ENCODE results near the gene IRX6.

Gene IRX6

DNA sequence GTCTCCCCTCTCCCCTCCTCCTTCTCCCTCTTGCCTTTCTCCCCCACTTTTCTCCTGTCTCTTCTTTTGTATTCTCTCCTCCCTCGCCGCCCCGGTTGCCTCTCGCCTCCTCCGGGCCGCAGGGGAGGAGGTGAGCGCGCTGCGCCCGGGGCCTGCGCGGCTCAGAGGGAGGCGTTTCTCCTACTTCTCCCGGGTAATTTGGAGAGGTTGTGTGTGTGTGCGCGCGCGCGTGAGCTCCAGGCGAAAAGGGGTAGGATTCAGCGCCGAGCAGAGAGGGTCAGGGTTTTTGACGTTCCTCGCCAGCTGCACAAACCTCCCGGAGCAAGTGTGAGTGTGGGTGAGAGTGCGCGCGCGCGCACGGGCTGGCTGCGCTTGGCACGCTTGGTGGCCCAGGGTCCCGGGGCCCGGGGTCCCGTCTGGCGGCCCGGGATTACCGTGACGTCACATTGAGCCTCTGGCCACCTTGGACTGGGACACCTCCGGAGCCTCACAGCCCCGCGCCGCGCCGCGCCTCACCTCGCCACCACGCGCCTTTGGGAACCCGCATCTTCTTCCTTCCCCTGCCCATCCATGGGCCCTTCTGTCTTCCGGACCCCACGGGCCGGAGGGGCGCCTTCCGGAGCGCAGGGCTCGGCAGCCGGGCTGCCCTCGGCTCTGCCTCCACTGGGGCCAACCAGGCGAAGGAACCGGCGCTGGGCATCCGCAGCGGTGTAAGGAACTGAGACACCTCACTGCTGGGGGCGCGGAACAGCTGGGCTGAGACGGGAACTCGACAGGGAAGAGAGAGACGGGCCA lies 479 bp downstream of the IRX6 start:
- peak; percentile 6 for DNase-seq

GRCh38 chr16:55325080-55325447 lies 1.1 kb downstream of the IRX6 start:
- DNase-seq: no peak

GRCh38 chr16:55325458-55326109 lies 1.6 kb downstream of the IRX6 start:
- no peak for DNase-seq

- DNase-seq: no peak
Observed at GRCh38 chr16:55326261-55327092, 2.5 kb downstream of the IRX6 start.

GRCh38 chr16:55328611-55329569 lies 4.9 kb downstream of the IRX6 start:
- no peak for DNase-seq

GRCh38 chr16:55329791-55330428 lies 5.9 kb downstream of the IRX6 start:
- no peak for DNase-seq

GRCh38 chr16:55330781-55331647 lies 7.0 kb downstream of the IRX6 start:
- no peak for DNase-seq

- no peak for DNase-seq
Observed at GRCh38 chr16:55331648-55332185, 7.7 kb downstream of the IRX6 start.

GRCh38 chr16:55333684-55334083 lies 9.7 kb downstream of the IRX6 start:
- DNase-seq: no peak

DNA sequence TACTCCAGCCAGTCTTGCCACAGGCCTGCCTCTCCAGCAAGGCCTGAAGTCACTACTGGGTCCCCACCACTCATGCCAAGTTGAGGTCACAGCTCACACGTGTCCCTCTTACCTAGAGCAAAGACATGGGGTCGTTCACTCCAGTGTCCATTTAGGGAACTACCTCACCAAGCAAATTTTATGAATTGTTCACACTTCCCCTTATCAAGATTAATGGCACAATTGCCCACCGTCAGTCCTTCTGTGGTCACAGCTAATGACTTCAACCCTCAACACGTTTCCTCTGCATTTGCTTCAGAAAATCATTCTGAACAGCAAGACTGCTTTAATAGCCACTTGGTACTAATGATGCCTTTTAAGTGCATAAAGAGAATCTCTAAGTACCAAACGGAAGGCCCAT lies 14.6 kb downstream of the IRX6 start:
- no peak for DNase-seq

DNA sequence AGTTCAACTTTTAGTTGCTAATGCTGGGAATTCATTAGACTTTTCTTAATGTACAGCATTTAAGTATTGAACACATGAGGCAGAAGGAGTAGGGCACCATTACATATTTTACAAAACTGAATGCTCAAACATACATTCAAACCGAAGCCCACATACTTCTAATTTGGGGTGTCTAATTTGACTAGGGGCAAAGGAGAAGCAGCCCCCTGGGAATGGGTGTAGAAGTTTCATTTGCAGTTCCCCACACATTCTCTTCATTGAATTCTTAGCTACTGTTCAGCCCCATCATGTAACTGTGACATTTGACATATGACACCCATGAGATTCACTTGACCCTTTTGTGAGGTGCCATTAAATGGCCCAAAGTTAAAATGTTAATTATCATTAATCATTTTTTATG lies 16.4 kb downstream of the IRX6 start:
- DNase-seq: no peak

DNA sequence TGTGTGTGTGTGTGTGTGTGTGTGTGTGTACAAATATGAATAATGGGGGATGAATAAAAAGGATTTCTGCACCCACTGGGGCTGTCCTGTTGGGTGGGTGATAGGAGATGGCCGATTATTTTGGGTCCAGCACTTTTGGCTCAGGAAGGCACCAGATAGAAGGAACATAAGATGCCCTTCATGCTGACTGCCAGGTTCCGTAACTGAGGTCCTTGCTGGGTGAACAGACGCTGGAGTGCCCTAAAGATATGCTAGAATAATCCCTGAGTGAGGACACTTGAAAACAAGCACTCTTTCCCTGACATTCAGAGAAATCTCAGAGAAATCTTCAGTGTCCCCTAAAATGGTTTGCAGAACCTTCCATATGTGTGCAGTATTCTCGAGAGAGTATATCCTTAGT lies 17.7 kb downstream of the IRX6 start:
- no peak for DNase-seq

DNA sequence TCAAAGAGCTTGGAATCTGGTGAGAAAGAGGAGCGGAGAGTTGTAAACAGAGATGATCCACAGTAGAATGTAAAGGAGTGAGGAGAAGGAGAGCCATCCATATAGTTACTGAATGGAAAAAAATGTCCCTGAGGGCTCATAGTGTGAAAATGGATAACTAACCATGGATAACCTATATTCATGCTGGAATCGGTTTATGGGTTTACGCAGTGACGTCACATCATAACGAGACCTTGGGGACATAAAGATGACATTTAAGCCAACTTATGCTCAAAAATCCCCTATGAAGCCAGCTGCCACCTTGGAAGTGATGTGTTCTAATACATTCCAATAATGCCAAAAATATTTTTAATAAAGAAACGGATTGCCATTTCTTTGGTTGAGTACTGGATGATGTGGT lies 22.5 kb downstream of the IRX6 start:
- DNase-seq: no peak

DNA sequence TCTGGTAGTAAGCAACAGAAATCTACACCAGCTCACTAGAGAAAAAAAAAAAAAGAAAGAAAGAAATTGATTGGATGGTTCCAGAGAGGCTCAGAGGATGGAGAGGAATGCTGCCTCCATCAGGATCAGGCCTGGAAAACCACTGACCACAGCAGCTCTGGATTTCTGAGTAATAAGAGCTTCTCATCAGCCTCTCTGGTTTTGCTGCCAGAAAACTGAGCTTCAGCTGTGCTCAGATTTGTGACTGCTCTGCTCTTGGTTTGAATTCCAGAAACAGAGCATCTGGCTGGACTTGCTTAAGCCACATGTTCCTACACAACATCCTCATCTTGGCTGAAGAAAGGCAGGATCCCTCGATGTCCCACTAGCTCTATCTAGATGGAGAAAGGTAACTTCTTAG lies 25.9 kb downstream of the IRX6 start:
- peak; percentile 27 for DNase-seq

- DNase-seq: no peak
Observed at GRCh38 chr16:55350984-55351383, 27.0 kb downstream of the IRX6 start.

GRCh38 chr16:55351936-55352335 lies 27.9 kb downstream of the IRX6 start:
- no peak for DNase-seq

DNA sequence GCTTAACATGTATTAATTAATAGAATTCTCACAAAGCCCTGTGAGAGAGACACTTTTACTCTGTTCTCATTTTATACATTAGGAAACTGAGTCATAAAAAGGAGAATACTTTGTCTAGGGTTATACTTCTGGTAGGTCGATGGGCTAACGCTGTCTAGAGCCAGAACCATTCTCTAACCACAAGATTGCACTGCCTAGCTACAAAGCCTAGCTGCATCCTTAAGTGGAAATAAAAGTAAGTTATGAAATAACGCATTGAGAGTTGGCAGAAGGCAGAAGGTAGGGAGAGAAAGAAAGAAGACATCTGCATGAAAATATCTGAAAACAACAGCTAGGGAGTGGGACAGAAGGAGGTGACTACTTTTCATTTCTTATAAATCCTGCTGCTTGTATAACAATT lies 33.2 kb downstream of the IRX6 start:
- no peak for DNase-seq

DNA sequence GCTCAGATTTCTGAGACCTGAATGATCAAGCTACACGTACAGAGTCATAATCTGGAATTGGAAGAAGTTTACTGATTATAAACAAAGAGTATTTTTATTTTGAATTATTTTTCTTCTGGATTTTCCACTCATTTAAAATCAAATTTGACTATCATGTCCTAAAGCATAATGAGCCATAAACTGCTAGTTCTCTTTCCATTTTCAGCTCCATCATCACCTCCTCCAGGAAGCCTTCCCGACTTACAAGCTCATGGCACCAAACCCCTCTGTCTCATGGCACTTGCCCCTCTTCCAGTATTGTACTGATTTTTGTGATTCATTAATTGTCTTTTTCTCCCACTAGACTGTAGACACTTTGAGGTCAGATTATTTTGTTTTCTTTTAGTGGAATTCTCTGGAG lies 35.9 kb downstream of the IRX6 start:
- no peak for DNase-seq

DNA sequence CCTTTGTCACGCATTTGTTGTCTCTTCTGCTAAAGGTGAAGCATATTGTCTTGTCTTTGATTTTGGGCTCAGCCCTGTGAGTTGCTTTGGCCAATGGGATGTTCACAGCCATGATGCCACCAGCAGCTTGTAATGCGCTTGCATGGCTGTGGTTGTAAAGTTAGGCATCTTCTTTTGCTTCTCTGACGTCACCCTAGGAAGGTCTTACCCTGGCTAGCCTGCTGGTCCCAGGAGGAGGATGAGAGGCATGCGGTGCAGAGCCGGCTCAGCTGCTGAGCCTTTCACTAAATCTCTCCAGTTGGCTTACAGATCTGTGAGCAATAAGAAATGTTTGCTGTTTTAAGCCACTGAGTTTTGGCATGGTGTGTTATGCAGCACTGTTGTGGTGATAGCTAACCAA lies 40.8 kb downstream of the IRX6 start:
- no peak for DNase-seq

GRCh38 chr16:55367301-55367811 lies 43.4 kb downstream of the IRX6 start:
- DNase-seq: peak; percentile 82
